PFSK-1 (cell line): ENCODE data around the gene NCK2.

Experiments used
- FOXP2 ChIP-seq: optimal IDR thresholded peaks from 2 replicates; pipeline ENCODE3; 2011; ENCODE audit warnings: borderline replicate concordance, control low read depth, inconsistent platforms; ENCODE audit not compliant: insufficient read depth; ENCODE audit errors: extremely low read length, extremely low read depth
- POLR2AphosphoS5 ChIP-seq: IDR thresholded peaks from 2 replicates; pipeline ENCODE4 v1.6.1; 2012; ENCODE audit warnings: low read depth, mild to moderate bottlenecking, control low read depth, low read length, moderate library complexity
- SIN3A ChIP-seq: IDR thresholded peaks from 2 replicates; pipeline ENCODE4 v1.6.1; 2012; ENCODE audit warnings: mild to moderate bottlenecking, low read length, moderate library complexity, borderline replicate concordance; ENCODE audit not compliant: insufficient read depth
- TAF1 ChIP-seq: IDR thresholded peaks from 2 replicates; pipeline ENCODE4 v1.6.1; 2012; ENCODE audit warnings: low read length, control low read depth, borderline replicate concordance; ENCODE audit not compliant: insufficient read depth
- TF ChIP-seq, protein P1 (sequence below), 2 experiments: IDR thresholded peaks; 2 replicates each; pipeline versions ENCODE4 v1.6.1 to v1.8.0; 2011 to 2012; ENCODE audit warnings: low read depth in 2 of 2, low read length in 2 of 2, control low read depth in 1 of 2, inconsistent platforms in 1 of 2, mild to moderate bottlenecking in 1 of 2, moderate library complexity in 1 of 2; ENCODE audit not compliant: insufficient read depth in 1 of 2

NCK2 gene

GRCh38 chr2:105934467-105934866 lies 189.8 kb downstream of the NCK2 start:
- TF ChIP-seq SIN3A = no peak
- TF ChIP-seq FOXP2 = no peak
- TF ChIP-seq POLR2AphosphoS5 = no peak
- TF ChIP-seq, protein P1, sequence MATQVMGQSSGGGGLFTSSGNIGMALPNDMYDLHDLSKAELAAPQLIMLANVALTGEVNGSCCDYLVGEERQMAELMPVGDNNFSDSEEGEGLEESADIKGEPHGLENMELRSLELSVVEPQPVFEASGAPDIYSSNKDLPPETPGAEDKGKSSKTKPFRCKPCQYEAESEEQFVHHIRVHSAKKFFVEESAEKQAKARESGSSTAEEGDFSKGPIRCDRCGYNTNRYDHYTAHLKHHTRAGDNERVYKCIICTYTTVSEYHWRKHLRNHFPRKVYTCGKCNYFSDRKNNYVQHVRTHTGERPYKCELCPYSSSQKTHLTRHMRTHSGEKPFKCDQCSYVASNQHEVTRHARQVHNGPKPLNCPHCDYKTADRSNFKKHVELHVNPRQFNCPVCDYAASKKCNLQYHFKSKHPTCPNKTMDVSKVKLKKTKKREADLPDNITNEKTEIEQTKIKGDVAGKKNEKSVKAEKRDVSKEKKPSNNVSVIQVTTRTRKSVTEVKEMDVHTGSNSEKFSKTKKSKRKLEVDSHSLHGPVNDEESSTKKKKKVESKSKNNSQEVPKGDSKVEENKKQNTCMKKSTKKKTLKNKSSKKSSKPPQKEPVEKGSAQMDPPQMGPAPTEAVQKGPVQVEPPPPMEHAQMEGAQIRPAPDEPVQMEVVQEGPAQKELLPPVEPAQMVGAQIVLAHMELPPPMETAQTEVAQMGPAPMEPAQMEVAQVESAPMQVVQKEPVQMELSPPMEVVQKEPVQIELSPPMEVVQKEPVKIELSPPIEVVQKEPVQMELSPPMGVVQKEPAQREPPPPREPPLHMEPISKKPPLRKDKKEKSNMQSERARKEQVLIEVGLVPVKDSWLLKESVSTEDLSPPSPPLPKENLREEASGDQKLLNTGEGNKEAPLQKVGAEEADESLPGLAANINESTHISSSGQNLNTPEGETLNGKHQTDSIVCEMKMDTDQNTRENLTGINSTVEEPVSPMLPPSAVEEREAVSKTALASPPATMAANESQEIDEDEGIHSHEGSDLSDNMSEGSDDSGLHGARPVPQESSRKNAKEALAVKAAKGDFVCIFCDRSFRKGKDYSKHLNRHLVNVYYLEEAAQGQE (IDR thresholded peaks at IDR 0.05; ENCODE audit: insufficient read depth in 1 of 2, low read depth in 2 of 2, low read length in 2 of 2) = no peak
- TF ChIP-seq TAF1 = no peak

GRCh38 chr2:105935063-105935462 lies 190.4 kb downstream of the NCK2 start:
- TF ChIP-seq SIN3A (no peak), TAF1 (no peak), FOXP2 (no peak), POLR2AphosphoS5 (no peak)
- TF ChIP-seq, protein P1 (IDR thresholded peaks at IDR 0.05; ENCODE audit: insufficient read depth in 1 of 2, low read depth in 2 of 2, low read length in 2 of 2) = no peak

GRCh38 chr2:105936954-105937353 lies 192.2 kb downstream of the NCK2 start:
- TF ChIP-seq FOXP2 = no peak
- no peak for TF ChIP-seq SIN3A
- TF ChIP-seq POLR2AphosphoS5 = no peak
- no peak for TF ChIP-seq TAF1

DNA sequence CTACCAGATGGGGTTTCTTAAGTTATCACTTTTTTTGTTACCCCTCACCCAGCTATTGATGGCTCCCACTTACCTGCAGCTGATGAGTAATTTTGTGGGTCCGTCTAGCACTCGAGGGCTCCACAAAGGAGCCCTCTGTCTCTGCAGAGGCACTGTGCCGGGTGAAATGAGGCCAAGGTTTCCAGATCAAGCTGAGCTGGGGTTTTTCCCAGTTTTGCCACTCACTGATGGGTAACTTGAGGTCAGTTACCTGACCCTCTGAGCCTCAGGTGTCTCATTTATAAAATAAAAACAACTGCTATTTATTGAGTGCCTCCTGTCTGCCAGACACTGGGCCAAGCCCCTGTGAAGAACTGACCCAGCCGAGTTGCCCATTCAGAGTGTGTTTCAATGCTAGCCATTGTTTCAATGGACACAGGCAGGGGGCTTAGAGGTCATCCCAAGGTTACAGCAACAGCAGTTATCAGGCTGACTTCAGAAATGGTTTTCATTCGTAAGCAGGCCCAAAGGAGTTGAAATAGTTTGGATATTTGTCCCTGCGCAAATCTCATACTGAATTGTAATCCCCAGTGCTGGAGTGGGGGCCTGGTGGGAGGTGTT lies 192.9 kb downstream of the NCK2 start:
- no peak for TF ChIP-seq SIN3A
- no peak for TF ChIP-seq POLR2AphosphoS5
- no peak for TF ChIP-seq FOXP2
- TF ChIP-seq TAF1 = no peak
- TF ChIP-seq, protein P1 (IDR thresholded peaks at IDR 0.05; ENCODE audit: insufficient read depth in 1 of 2, low read depth in 2 of 2, low read length in 2 of 2) = no peak
